Neural cell (in vitro differentiated cells): ENCODE results near the gene CENPP. TPM values are rescaled to one million over a fixed set of nuclear protein-coding genes. Genes with fewer than 3 reads are reported as not detected.

Experiments
- H2AFZ ChIP-seq: fragments of 200-600, 300-800 bp; sonication (generic), shearing (Covaris generic); 2 replicates; pipeline ENCODE4 v1.6.0; 2014; ENCODE audit warnings: low read depth, mild to moderate bottlenecking, antibody characterized with exemption, low read length, moderate library complexity
- H3F3A ChIP-seq: fragments of 200-600 bp; shearing (Covaris generic); 2 replicates; pipeline ENCODE4 v1.6.1; 2016; ENCODE audit warnings: mild to moderate bottlenecking, moderate library complexity, mixed read lengths, antibody characterized with exemption, low read length; ENCODE audit not compliant: insufficient read depth, poor library complexity, severe bottlenecking
- H3K27ac ChIP-seq: fragments of 200-600, 300-800 bp; sonication (generic), shearing (Covaris generic); 2 replicates; pipeline ENCODE4 v1.5.1; 2014; ENCODE audit warnings: mild to moderate bottlenecking, low read length, moderate library complexity
- H3K27me3 ChIP-seq: fragments of 300-800, 200-600 bp; sonication (generic), shearing (Covaris generic); 2 replicates; pipeline ENCODE4 v1.6.0; 2014; ENCODE audit warnings: mild to moderate bottlenecking, low read depth, low read length, moderate library complexity; ENCODE audit not compliant: insufficient read depth
- H3K36me3 ChIP-seq: fragments of 300-800, 200-600 bp; sonication (generic), shearing (Covaris generic); 2 replicates; pipeline ENCODE4 v1.5.1; 2014; ENCODE audit warnings: mild to moderate bottlenecking, antibody characterized with exemption, low read length, moderate library complexity; ENCODE audit not compliant: insufficient read depth
- H3K4me2 ChIP-seq: fragments of 300-800, 200-600 bp; sonication (generic), shearing (Covaris generic); 2 replicates; pipeline ENCODE4 v1.6.0; 2014; ENCODE audit warnings: mild to moderate bottlenecking, low read length
- H3K4me3 ChIP-seq: fragments of 300-800, 200-600 bp; sonication (generic), shearing (Covaris generic); 2 replicates; pipeline ENCODE4 v1.5.1; 2014; ENCODE audit warnings: mild to moderate bottlenecking, low read length, moderate library complexity
- H3K79me2 ChIP-seq: fragments of 200-600 bp; shearing (Covaris generic); replicated peaks from 2 replicates; pipeline ENCODE4 v1.6.0; 2014; ENCODE audit warnings: mild to moderate bottlenecking, low read length, moderate library complexity; ENCODE audit not compliant: insufficient read depth
- H3K9ac ChIP-seq: fragments of 300-800, 200-600 bp; sonication (generic), shearing (Covaris generic); 2 replicates; pipeline ENCODE4 v1.6.1; 2016; ENCODE audit warnings: mild to moderate bottlenecking, low read length, mixed read lengths
- H3K9me2 ChIP-seq: fragments of 200-600 bp; shearing (Covaris generic); 2 replicates; pipeline ENCODE4 v1.6.1; 2016; ENCODE audit warnings: mild to moderate bottlenecking, low read length, mixed read lengths; ENCODE audit not compliant: insufficient read depth
- H3K9me3 ChIP-seq: fragments of 200-600, 300-800 bp; sonication (generic), shearing (Covaris generic); 2 replicates; pipeline ENCODE4 v1.6.1; 2016; ENCODE audit warnings: mild to moderate bottlenecking, mixed run types, low read length, moderate library complexity, mixed read lengths
- H4K20me1 ChIP-seq: fragments of 200-600 bp; shearing (Covaris generic); 2 replicates; pipeline ENCODE4 v1.6.1; 2016; ENCODE audit warnings: mild to moderate bottlenecking, mixed run types; ENCODE audit not compliant: insufficient read depth
- CTCF ChIP-seq: fragments of 450-650 bp; IDR thresholded peaks from 2 replicates; pipeline ENCODE4 v1.5.1; 2014; ENCODE audit warnings: antibody characterized with exemption, mild to moderate bottlenecking, moderate library complexity; ENCODE audit not compliant: poor library complexity, severe bottlenecking
- EP300 ChIP-seq: fragments of 450-650 bp; conservative IDR thresholded peaks from 2 replicates; pipeline ENCODE4 v1.6.1; 2014; ENCODE audit warnings: antibody characterized with exemption, mild to moderate bottlenecking, moderate library complexity; ENCODE audit not compliant: poor library complexity, severe bottlenecking
- EZH2 ChIP-seq: fragments of 200-600, 300-800 bp; shearing (Covaris generic), sonication (generic); IDR thresholded peaks from 2 replicates; pipeline ENCODE4 v1.6.1; 2014; ENCODE audit warnings: antibody characterized with exemption, low read length, borderline replicate concordance, mild to moderate bottlenecking; ENCODE audit not compliant: insufficient read depth, poor library complexity, severe bottlenecking
- MXI1 ChIP-seq: fragments of 450-650 bp; conservative IDR thresholded peaks from 2 replicates; pipeline ENCODE4 v1.6.1; 2014; ENCODE audit warnings: antibody characterized with exemption, mild to moderate bottlenecking; ENCODE audit not compliant: poor library complexity, severe bottlenecking
- POLR2AphosphoS5 ChIP-seq: IDR thresholded peaks from 2 replicates; pipeline ENCODE4 v1.6.1; 2012
- RAD21 ChIP-seq: fragments of 450-650 bp; conservative IDR thresholded peaks from 2 replicates; pipeline ENCODE4 v1.6.1; 2014; ENCODE audit warnings: antibody characterized with exemption, mild to moderate bottlenecking, moderate library complexity
- REST ChIP-seq: IDR thresholded peaks from 2 replicates; pipeline ENCODE4 v1.6.1; 2012; ENCODE audit warnings: borderline replicate concordance
- SMC3 ChIP-seq: fragments of 450-650 bp; conservative IDR thresholded peaks from 2 replicates; pipeline ENCODE4 v1.6.1; 2014; ENCODE audit warnings: antibody characterized with exemption, mild to moderate bottlenecking, moderate library complexity; ENCODE audit not compliant: poor library complexity
- TAF1 ChIP-seq: IDR thresholded peaks from 2 replicates; pipeline ENCODE4 v1.6.1; 2012; ENCODE audit warnings: low read depth
- polyA plus RNA-seq: library from polyadenylated mRNA; depleted of rRNA; stranded (reverse); fragments of >200 nt; gene quantifications from 2 replicates; pipeline ENCODE4 v1.2.3, GENCODE V29; 2014

Gene CENPP
- polyA plus RNA-seq, 1 donor from 2014 or later = 5.0 TPM

GRCh38 chr9:92414566-92414965, 88.8 kb downstream of the CENPP start:
- TF ChIP-seq MXI1 = no peak
- no peak for TF ChIP-seq EZH2
- TF ChIP-seq POLR2AphosphoS5 = no peak
- no peak for TF ChIP-seq TAF1
- no peak for TF ChIP-seq SMC3
- no peak for TF ChIP-seq CTCF
- TF ChIP-seq EP300 = no peak
- no peak for TF ChIP-seq REST
- TF ChIP-seq RAD21 = no peak
- no peaks in the 10 kb centered on the region for H3K27me3 ChIP-seq
- no peak overlapping the region for H2AFZ ChIP-seq
- no peaks in the 10 kb centered on the region for H3K36me3 ChIP-seq
- no peaks in the 10 kb centered on the region for H4K20me1 ChIP-seq
- H3K79me2 ChIP-seq = no peaks in the 10 kb centered on the region
- H3F3A ChIP-seq = no peaks in the 10 kb centered on the region
- H3K27ac ChIP-seq = no peak overlapping the region
- H3K9ac ChIP-seq = no peak overlapping the region
- H3K4me2 ChIP-seq = no peak overlapping the region
- H3K4me3 ChIP-seq = no peak overlapping the region
- no peaks in the 10 kb centered on the region for H3K9me3 ChIP-seq
- H3K9me2 ChIP-seq = no peaks in the 10 kb centered on the region

GRCh38 chr9:92422611-92423338, 97.0 kb downstream of the CENPP start:
- Histone ChIP-seq H3K4me3 (no peak overlapping the region), H3K9ac (no peak overlapping the region), H3F3A (no peaks in the 10 kb centered on the region), H3K27ac (no peak overlapping the region), H3K4me2 (no peak overlapping the region), H4K20me1 (no peaks in the 10 kb centered on the region), H2AFZ (no peak overlapping the region), H3K79me2 (no peaks in the 10 kb centered on the region), H3K27me3 (no peaks in the 10 kb centered on the region), H3K36me3 (no peaks in the 10 kb centered on the region), H3K9me3 (no peaks in the 10 kb centered on the region), H3K9me2 (no peaks in the 10 kb centered on the region)
- TF ChIP-seq REST = no peak
- TF ChIP-seq POLR2AphosphoS5 = no peak
- no peak for TF ChIP-seq TAF1
